Brain microvascular endothelial cell (primary cell): ENCODE data around the gene CCDC85C.

Experiments
- DNase-seq: peaks from one replicate; pipeline ENCODE4 v3.0.0-alpha.2; 2020
- H3K27ac ChIP-seq: fragments of 250-450 bp; sonication (Bioruptor Pico); 2 replicates; pipeline ENCODE4 v1.5.1; 2020; ENCODE audit warnings: mild to moderate bottlenecking, moderate library complexity
- H3K27me3 ChIP-seq: fragments of 250-450 bp; sonication (Bioruptor Pico); replicated peaks from 2 replicates; pipeline ENCODE4 v1.5.1; 2020; ENCODE audit warnings: mild to moderate bottlenecking
- H3K36me3 ChIP-seq: fragments of 250-450 bp; sonication (Bioruptor Pico); replicated peaks from 2 replicates; pipeline ENCODE4 v1.5.1; 2020; ENCODE audit warnings: mild to moderate bottlenecking
- H3K4me3 ChIP-seq: 2 replicates; pipeline ENCODE4 v1.5.1; 2011; ENCODE audit warnings: low read depth, mild to moderate bottlenecking, control low read depth, low read length, moderate library complexity
- in situ Hi-C: cut with HindIII; loops from 2 replicates; pipeline ENCODE4 v1.10.0; 2017; ENCODE audit warnings: low sequenced_read_pairs, low pct_ligation_motif_present
- TF ChIP-seq, protein P1 (sequence below): IDR thresholded peaks from 2 replicates; pipeline ENCODE4 v1.5.1; 2011; ENCODE audit warnings: low read depth, mild to moderate bottlenecking, moderate library complexity, low read length, control low read depth, inconsistent platforms; ENCODE audit errors: missing control alignments

CCDC85C gene

DNA sequence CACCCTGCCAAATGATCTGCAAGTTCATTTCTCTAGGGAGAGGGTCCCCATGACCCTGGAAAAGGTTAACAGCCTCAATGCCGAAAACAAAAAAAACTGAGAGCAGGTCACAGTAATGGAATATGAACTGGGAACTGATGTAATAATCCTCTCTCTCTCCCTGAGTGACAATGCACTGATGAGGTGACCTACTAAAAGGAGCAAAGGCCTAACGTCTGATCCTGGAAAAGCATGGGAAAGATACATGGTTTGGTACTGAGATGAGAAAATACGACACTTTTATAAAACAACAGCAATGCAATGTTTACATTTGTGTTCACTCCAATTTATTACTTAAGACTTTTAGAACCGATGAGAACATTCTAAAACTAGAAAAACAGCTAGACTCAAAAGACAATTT is 151.0 kb downstream of the CCDC85C start:
- Histone ChIP-seq H3K27me3 (no peaks in the 10 kb centered on the region), H3K27ac (no peak overlapping the region), H3K4me3 (no peak overlapping the region), H3K36me3 (peaks cover 12% of the 10 kb centered on the region)
- DNase-seq = no peak
- in situ Hi-C loops = no loop called here
- TF ChIP-seq, protein P1, sequence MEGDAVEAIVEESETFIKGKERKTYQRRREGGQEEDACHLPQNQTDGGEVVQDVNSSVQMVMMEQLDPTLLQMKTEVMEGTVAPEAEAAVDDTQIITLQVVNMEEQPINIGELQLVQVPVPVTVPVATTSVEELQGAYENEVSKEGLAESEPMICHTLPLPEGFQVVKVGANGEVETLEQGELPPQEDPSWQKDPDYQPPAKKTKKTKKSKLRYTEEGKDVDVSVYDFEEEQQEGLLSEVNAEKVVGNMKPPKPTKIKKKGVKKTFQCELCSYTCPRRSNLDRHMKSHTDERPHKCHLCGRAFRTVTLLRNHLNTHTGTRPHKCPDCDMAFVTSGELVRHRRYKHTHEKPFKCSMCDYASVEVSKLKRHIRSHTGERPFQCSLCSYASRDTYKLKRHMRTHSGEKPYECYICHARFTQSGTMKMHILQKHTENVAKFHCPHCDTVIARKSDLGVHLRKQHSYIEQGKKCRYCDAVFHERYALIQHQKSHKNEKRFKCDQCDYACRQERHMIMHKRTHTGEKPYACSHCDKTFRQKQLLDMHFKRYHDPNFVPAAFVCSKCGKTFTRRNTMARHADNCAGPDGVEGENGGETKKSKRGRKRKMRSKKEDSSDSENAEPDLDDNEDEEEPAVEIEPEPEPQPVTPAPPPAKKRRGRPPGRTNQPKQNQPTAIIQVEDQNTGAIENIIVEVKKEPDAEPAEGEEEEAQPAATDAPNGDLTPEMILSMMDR = no peak

DNA sequence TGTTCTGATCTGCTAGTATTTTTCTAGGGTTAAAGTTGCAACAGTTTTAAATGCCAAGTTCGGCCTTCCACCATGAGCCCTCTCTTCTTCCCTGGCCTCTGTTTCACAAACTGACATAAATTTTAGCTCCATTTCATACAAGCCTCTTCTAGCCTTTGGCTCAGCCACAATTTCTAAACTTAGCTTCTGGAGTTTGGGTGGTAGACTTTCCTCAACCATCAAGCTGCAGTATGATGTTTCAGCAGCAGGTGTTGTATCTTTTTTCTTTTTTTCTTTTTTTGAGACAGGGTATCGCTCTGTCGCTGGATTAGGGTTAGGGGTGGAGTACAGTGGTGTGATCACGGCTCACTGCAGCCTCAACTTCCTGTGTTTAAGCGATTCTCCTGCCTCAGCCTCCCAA is 152.8 kb downstream of the CCDC85C start:
- in situ Hi-C loops = no loop called here
- TF ChIP-seq, protein P1 = no peak
- Histone ChIP-seq H3K27ac (no peak overlapping the region), H3K4me3 (no peak overlapping the region), H3K36me3 (peaks cover 8% of the 10 kb centered on the region), H3K27me3 (no peaks in the 10 kb centered on the region)
- no peak for DNase-seq

DNA sequence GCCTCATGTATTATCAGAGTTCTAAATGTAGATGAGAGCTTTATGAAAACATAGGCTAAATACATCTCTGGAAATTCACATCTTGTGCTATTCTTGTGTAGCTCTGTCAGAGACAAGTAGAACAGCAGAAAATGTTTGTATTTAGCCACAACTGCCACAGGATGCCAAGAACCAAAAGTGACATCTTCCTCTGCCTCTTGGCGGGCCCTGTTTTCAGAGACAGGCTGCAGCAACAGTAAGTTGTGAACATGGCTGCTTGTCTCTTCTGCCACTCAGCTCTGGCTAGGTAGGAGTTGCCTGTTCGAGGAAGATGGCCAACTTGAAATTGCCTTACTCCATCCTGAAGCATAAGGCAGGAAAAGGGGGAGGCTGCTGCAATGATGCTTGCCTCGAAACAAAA is 153.7 kb downstream of the CCDC85C start:
- TF ChIP-seq, protein P1 = no peak
- peaks cover 8% of the 10 kb centered on the region for H3K36me3 ChIP-seq
- no peak for DNase-seq
- H3K27me3 ChIP-seq = no peaks in the 10 kb centered on the region
- no peak overlapping the region for H3K4me3 ChIP-seq
- no peak overlapping the region for H3K27ac ChIP-seq
- in situ Hi-C loops = no loop called here
